ENCODE results near the gene C1QL4. TPM values are rescaled to one million over a fixed set of nuclear protein-coding genes. Genes with fewer than 3 reads are reported as not detected.
"Not testable (repeated sequence)": the region's sequence is repeated elsewhere in the genome, so short reads cannot be mapped to it uniquely, and the experiment has no call there.

Gene C1QL4
- total RNA-seq, 2 donors from 2014 or later: not detected

GRCh38 chr12:49294086-49294803 is 42.7 kb downstream of the C1QL4 start:
- no peak for DNase-seq
- intact Hi-C loops (cut with DNase I): loop anchor here in 1 of 2 donors (10.0 kb wide), 1 partner anchor 51 kb away; the partner anchor contains the start of gene DNAJC22

GRCh38 chr12:49293056-49293956 is 43.7 kb downstream of the C1QL4 start:
- intact Hi-C loops (cut with DNase I): loop anchor here in 1 of 2 donors (10.0 kb wide), 1 partner anchor 51 kb away; the partner anchor contains the start of gene DNAJC22
- peak; percentile 75 to 83 for ATAC-seq
- DNase-seq: peak; percentile 73

More at GRCh38 chr12:49294086-49294803, 42.7 kb downstream of the C1QL4 start:
- no peak for ATAC-seq

- intact Hi-C loops (cut with DNase I): loop anchor here in 1 of 2 donors (10.0 kb wide), 1 partner anchor 52 kb away; the partner anchor contains the start of gene DNAJC22
- no peak for DNase-seq
- ATAC-seq: peak; percentile 20 to 60
Observed at GRCh38 chr12:49292729-49293055, 44.3 kb downstream of the C1QL4 start.

- ATAC-seq (no peak), DNase-seq (no peak)
- intact Hi-C loops (cut with DNase I): loop anchor here in 1 of 2 donors (5.0 kb wide), 1 partner anchor 48 kb away; the partner anchor contains the start of gene C1QL4
Observed at GRCh38 chr12:49288922-49289555, 47.9 kb downstream of the C1QL4 start.

- DNase-seq (no peak), ATAC-seq (peak in 1 of 2 donors; percentile 34)
- intact Hi-C loops (cut with DNase I): loop anchor here in 1 of 2 donors (5.0 kb wide), 1 partner anchor 49 kb away; the partner anchor contains the start of gene C1QL4
Observed at GRCh38 chr12:49288412-49288853, 48.6 kb downstream of the C1QL4 start.

- ATAC-seq (no peak), DNase-seq (no peak)
- intact Hi-C loops (cut with DNase I): loop anchor here in 1 of 2 donors (5.0 kb wide), 1 partner anchor 49 kb away; the partner anchor contains the start of gene C1QL4
Observed at GRCh38 chr12:49287876-49288275, 49.1 kb downstream of the C1QL4 start.

GRCh38 chr12:49284672-49285071 is 52.3 kb downstream of the C1QL4 start:
- intact Hi-C loops (cut with DNase I): loop anchor here in 1 of 2 donors (5.0 kb wide), 1 partner anchor 53 kb away; the partner anchor contains the start of gene C1QL4
- ATAC-seq: no peak
- DNase-seq: no peak

GRCh38 chr12:49283541-49284429 is 53.2 kb downstream of the C1QL4 start:
- intact Hi-C loops (cut with DNase I): no loop called here
- no peak for DNase-seq
- ATAC-seq: no peak

- DNase-seq; intact Hi-C loops (cut with DNase I); ATAC-seq: not testable (repeated sequence)
Observed at GRCh38 chr12:49282740-49283375, 54.1 kb downstream of the C1QL4 start.

Other genes with a start within 250 kb of the C1QL4 start
- gene DHH, start 242.4 kb downstream of the C1QL4 start, total RNA-seq: 1 to 10 TPM in 1 of 2 donors, under 1 TPM in 1; 0.97 to 1.0 TPM
- 10 to 100 TPM; 24.4 to 46.0 TPM for gene LMBR1L, start 226.3 kb downstream of the C1QL4 start, total RNA-seq
- 100 to 1,000 TPM; 577 to 615 TPM for gene TUBA1B, start 205.8 kb downstream of the C1QL4 start, total RNA-seq
- 100 to 1,000 TPM; 119 to 134 TPM for gene TUBA1A, start 148.1 kb downstream of the C1QL4 start, total RNA-seq
- 10 to 100 TPM; 68.0 to 99.9 TPM for gene TUBA1C, start 72.1 kb downstream of the C1QL4 start, total RNA-seq
- gene PRPH, start 42.0 kb downstream of the C1QL4 start, total RNA-seq: under 1 TPM in 1 of 2 donors, not detected in 1; 0.59 TPM
- 1 to 10 TPM in 1 of 2 donors, not detected in 1; 1.5 TPM for gene TROAP, start 13.9 kb downstream of the C1QL4 start, total RNA-seq
- gene DNAJC22, start 9.7 kb upstream of the C1QL4 start, total RNA-seq: under 1 TPM; 0.47 to 0.68 TPM
- gene SPATS2, start 30.3 kb upstream of the C1QL4 start, total RNA-seq: 10 to 100 TPM in 1 of 2 donors, 1 to 10 TPM in 1; 7.6 to 10.5 TPM
- gene KCNH3, start 201.8 kb upstream of the C1QL4 start, total RNA-seq: under 1 TPM; 0.44 to 0.73 TPM
- gene MCRS1, start 231.0 kb upstream of the C1QL4 start, total RNA-seq: 10 to 100 TPM; 63.2 to 78.4 TPM

Data from left cardiac atrium (tissue), 4 donors.